GM18909 (cell line): ENCODE measurements around the gene KCNH2.

Source experiments
- ATAC-seq: cut with Tn5 transposase; IDR thresholded peaks from one replicate; pipeline ENCODE4 v1.9.1; 2021; ENCODE audit warnings: mild to moderate bottlenecking; ENCODE audit not compliant: unreplicated experiment, poor library complexity

KCNH2 gene

GRCh38 chr7:150996376-150997074 lies 18.4 kb upstream of the KCNH2 start:
- no peak for ATAC-seq

GRCh38 chr7:150994838-150995510 lies 16.9 kb upstream of the KCNH2 start:
- no peak for ATAC-seq

GRCh38 chr7:150994141-150994837 lies 16.2 kb upstream of the KCNH2 start:
- no peak for ATAC-seq

GRCh38 chr7:150993511-150993910 lies 15.4 kb upstream of the KCNH2 start:
- ATAC-seq: no peak

GRCh38 chr7:150992833-150993302 lies 14.7 kb upstream of the KCNH2 start:
- ATAC-seq: no peak

GRCh38 chr7:150992051-150992640 lies 14.0 kb upstream of the KCNH2 start:
- ATAC-seq: no peak

- ATAC-seq: no peak
Measured at GRCh38 chr7:150990416-150991186, 12.5 kb upstream of the KCNH2 start, which contains the start of gene NOS3. Gene NOS3, plus strand, starts transcription at chr7:150991017. Its CDS starts 2,787 bp downstream, at chr7:150993804.

- no peak for ATAC-seq
Measured at GRCh38 chr7:150989456-150989855, 11.3 kb upstream of the KCNH2 start.

- no peak for ATAC-seq
Measured at GRCh38 chr7:150988230-150989226, 10.4 kb upstream of the KCNH2 start.

- no peak for ATAC-seq
Measured at GRCh38 chr7:150986556-150986955, 8.4 kb upstream of the KCNH2 start.

- no peak for ATAC-seq
Measured at GRCh38 chr7:150986099-150986512, 8.0 kb upstream of the KCNH2 start.

- ATAC-seq: no peak
Measured at GRCh38 chr7:150983893-150984368, 5.8 kb upstream of the KCNH2 start.

- ATAC-seq: no peak
Measured at GRCh38 chr7:150982351-150982750, 4.2 kb upstream of the KCNH2 start.

GRCh38 chr7:150981644-150982043 lies 3.5 kb upstream of the KCNH2 start:
- ATAC-seq: no peak

GRCh38 chr7:150980663-150981062 lies 2.5 kb upstream of the KCNH2 start:
- no peak for ATAC-seq

- no peak for ATAC-seq
Measured at GRCh38 chr7:150979713-150980390, 1.7 kb upstream of the KCNH2 start.

GRCh38 chr7:150977382-150978125 lies 567 bp downstream of the KCNH2 start:
- ATAC-seq: no peak
